Loucy (cell line): ENCODE measurements around the gene PKM.

Source experiments
- H2AFZ ChIP-seq: fragments of 200-600 bp; sonication (generic); 2 replicates; pipeline ENCODE4 v1.6.0; 2016; ENCODE audit warnings: antibody characterized with exemption, mild to moderate bottlenecking, low read length, moderate library complexity
- H3F3A ChIP-seq: fragments of 200-600 bp; 2 replicates; pipeline ENCODE4 v1.6.0; 2016; ENCODE audit warnings: antibody characterized with exemption, low read depth, mild to moderate bottlenecking
- H3K27me3 ChIP-seq: fragments of 200-600 bp; sonication (generic); 2 replicates; pipeline ENCODE4 v1.6.1; 2014; ENCODE audit warnings: low read length, mild to moderate bottlenecking; ENCODE audit not compliant: insufficient read depth, poor library complexity, severe bottlenecking
- H3K36me3 ChIP-seq: fragments of 200-600 bp; sonication (generic); 2 replicates; pipeline ENCODE4 v1.6.1; 2016; ENCODE audit warnings: low read length; ENCODE audit not compliant: insufficient read depth
- H3K4me1 ChIP-seq: fragments of 200-600 bp; sonication (generic); 2 replicates; pipeline ENCODE4 v1.5.1; 2014; ENCODE audit warnings: low read length, mild to moderate bottlenecking; ENCODE audit not compliant: insufficient read depth, poor library complexity, severe bottlenecking
- H3K4me2 ChIP-seq: fragments of 200-600 bp; sonication (generic); 2 replicates; pipeline ENCODE4 v1.6.0; 2014; ENCODE audit warnings: antibody characterized with exemption, low read length, low read depth, mild to moderate bottlenecking; ENCODE audit not compliant: poor library complexity, severe bottlenecking
- H3K4me3 ChIP-seq: fragments of 200-600 bp; sonication (generic); 2 replicates; pipeline ENCODE4 v1.5.1; 2014; ENCODE audit warnings: low read length, mild to moderate bottlenecking, mixed read lengths; ENCODE audit not compliant: poor library complexity, severe bottlenecking
- H3K79me2 ChIP-seq: fragments of 200-600 bp; sonication (generic); 2 replicates; pipeline ENCODE4 v1.6.1; 2014; ENCODE audit warnings: low read length; ENCODE audit not compliant: insufficient read depth
- H3K9ac ChIP-seq: fragments of 200-600 bp; sonication (generic); 2 replicates; pipeline ENCODE4 v1.6.0; 2014; ENCODE audit warnings: mild to moderate bottlenecking, low read depth, low read length, moderate library complexity; ENCODE audit not compliant: poor library complexity, severe bottlenecking
- H3K9me2 ChIP-seq: fragments of 200-600 bp; sonication (generic); replicated peaks from 2 replicates; pipeline ENCODE4 v1.6.1; 2016; ENCODE audit warnings: low read depth, low read length, mixed read lengths
- H3K9me3 ChIP-seq: fragments of 200-600 bp; sonication (generic); 2 replicates; pipeline ENCODE4 v1.6.1; 2014; ENCODE audit warnings: mild to moderate bottlenecking, antibody characterized with exemption, low read length, low read depth; ENCODE audit not compliant: insufficient read depth
- H4K20me1 ChIP-seq: fragments of 200-600 bp; sonication (generic); 2 replicates; pipeline ENCODE4 v1.6.0; 2014; ENCODE audit warnings: antibody characterized with exemption, low read length, mild to moderate bottlenecking; ENCODE audit not compliant: insufficient read depth, poor library complexity, severe bottlenecking
- EZH2phosphoT487 ChIP-seq: fragments of 200-600 bp; IDR thresholded peaks from 2 replicates; pipeline ENCODE4 v1.6.1; 2018; ENCODE audit warnings: antibody characterized with exemption, mild to moderate bottlenecking, moderate library complexity, borderline replicate concordance
- TF ChIP-seq, protein P1 (sequence below): fragments of 200-600 bp; sonication (generic); conservative IDR thresholded peaks from 2 replicates; pipeline ENCODE4 v1.5.1; 2014; ENCODE audit warnings: mild to moderate bottlenecking, antibody characterized with exemption, low read length

Gene PKM

GRCh38 chr15:72182673-72183072 is 48.3 kb downstream of the PKM start:
- no peak overlapping the region for H3K4me2 ChIP-seq
- no peaks in the 10 kb centered on the region for H3K4me1 ChIP-seq
- H3K9me3 ChIP-seq = no peaks in the 10 kb centered on the region
- H3K9me2 ChIP-seq = no peaks in the 10 kb centered on the region
- TF ChIP-seq, protein P1, sequence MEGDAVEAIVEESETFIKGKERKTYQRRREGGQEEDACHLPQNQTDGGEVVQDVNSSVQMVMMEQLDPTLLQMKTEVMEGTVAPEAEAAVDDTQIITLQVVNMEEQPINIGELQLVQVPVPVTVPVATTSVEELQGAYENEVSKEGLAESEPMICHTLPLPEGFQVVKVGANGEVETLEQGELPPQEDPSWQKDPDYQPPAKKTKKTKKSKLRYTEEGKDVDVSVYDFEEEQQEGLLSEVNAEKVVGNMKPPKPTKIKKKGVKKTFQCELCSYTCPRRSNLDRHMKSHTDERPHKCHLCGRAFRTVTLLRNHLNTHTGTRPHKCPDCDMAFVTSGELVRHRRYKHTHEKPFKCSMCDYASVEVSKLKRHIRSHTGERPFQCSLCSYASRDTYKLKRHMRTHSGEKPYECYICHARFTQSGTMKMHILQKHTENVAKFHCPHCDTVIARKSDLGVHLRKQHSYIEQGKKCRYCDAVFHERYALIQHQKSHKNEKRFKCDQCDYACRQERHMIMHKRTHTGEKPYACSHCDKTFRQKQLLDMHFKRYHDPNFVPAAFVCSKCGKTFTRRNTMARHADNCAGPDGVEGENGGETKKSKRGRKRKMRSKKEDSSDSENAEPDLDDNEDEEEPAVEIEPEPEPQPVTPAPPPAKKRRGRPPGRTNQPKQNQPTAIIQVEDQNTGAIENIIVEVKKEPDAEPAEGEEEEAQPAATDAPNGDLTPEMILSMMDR = no peak
- no peak for TF ChIP-seq EZH2phosphoT487
- H3K27me3 ChIP-seq = no peaks in the 10 kb centered on the region
- H3F3A ChIP-seq = no peaks in the 10 kb centered on the region
- H3K4me3 ChIP-seq = no peak overlapping the region
- H2AFZ ChIP-seq = no peak overlapping the region
- H3K36me3 ChIP-seq = no peaks in the 10 kb centered on the region
- no peaks in the 10 kb centered on the region for H4K20me1 ChIP-seq
- H3K79me2 ChIP-seq = no peaks in the 10 kb centered on the region
- no peak overlapping the region for H3K9ac ChIP-seq

DNA sequence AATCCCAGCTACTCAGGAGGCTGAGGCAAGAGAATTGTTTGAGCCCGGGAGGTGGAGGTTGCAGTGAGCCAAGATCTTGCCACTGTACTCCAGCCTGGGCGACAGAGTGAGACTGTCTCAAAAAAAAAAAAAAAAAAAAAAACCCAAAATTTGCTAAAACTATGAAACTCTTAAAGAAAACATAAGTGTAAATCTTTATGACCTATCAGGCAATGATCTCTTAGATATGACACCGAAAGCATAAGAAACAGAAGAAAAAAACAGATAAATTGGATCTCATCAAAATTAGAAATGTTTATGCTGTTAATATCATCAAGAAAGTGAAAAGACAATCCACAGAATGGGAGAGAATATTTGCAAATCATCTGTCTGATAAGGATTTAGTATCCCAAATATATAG is 48.7 kb downstream of the PKM start:
- no peak overlapping the region for H3K4me2 ChIP-seq
- H3K9me3 ChIP-seq = no peaks in the 10 kb centered on the region
- no peaks in the 10 kb centered on the region for H3K79me2 ChIP-seq
- no peak overlapping the region for H3K4me3 ChIP-seq
- H4K20me1 ChIP-seq = no peaks in the 10 kb centered on the region
- H3K36me3 ChIP-seq = no peaks in the 10 kb centered on the region
- TF ChIP-seq, protein P1 = no peak
- TF ChIP-seq EZH2phosphoT487 = no peak
- H2AFZ ChIP-seq = no peak overlapping the region
- H3K9ac ChIP-seq = no peak overlapping the region
- no peaks in the 10 kb centered on the region for H3K9me2 ChIP-seq
- H3K4me1 ChIP-seq = no peaks in the 10 kb centered on the region
- no peaks in the 10 kb centered on the region for H3F3A ChIP-seq
- no peaks in the 10 kb centered on the region for H3K27me3 ChIP-seq

DNA sequence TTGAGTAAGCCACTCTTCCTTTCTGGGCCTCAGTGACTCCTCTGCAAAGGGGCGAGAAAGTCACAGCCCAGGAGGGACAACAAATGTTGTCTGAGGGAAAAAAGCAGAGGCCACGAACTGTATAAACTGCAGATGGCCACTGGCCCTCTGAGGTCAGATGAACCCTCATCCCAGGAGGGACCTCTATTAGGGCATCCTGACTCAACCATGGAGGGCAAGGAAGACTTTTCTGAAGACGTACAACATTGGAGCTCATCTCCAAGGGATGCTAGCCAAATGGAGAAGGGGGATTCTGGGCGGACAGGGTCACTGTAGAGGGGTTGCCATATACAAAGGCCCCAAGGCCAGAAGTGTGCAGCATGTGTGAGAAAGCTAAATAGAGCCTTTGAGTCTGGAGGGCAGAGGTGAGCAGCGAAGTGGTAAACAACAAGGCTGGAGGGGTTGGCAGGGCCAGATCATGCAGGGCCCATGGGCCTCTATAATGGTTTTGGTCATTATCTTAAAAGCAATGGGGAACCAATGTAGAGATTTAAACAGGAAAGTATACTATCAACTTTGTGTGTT is 50.1 kb downstream of the PKM start:
- Histone ChIP-seq H3K9me3 (no peaks in the 10 kb centered on the region), H3K79me2 (no peaks in the 10 kb centered on the region), H3K4me2 (no peak overlapping the region), H3K4me3 (no peak overlapping the region), H3K4me1 (no peaks in the 10 kb centered on the region), H3F3A (no peaks in the 10 kb centered on the region), H3K9me2 (no peaks in the 10 kb centered on the region), H3K36me3 (no peaks in the 10 kb centered on the region), H4K20me1 (no peaks in the 10 kb centered on the region), H3K9ac (no peak overlapping the region), H3K27me3 (no peaks in the 10 kb centered on the region), H2AFZ (no peak overlapping the region)
- no peak for TF ChIP-seq EZH2phosphoT487
- TF ChIP-seq, protein P1 = no peak
